Transverse colon (tissue), 4 donors: ENCODE results near the gene NXPE2. TPM values are rescaled to one million over a fixed set of nuclear protein-coding genes. Genes with fewer than 3 reads are reported as not detected.

Experiments
- DNase-seq: peaks from one replicate; pipeline ENCODE4 v3.0.0-alpha.2; 2019
- H3K27ac ChIP-seq, 4 donors: fragments of 200-600 bp; sonication (generic); 2 replicates each; pipeline ENCODE4 v1.5.1; 2016 to 2018; ENCODE audit warnings: inconsistent platforms in 4 of 4
- H3K27me3 ChIP-seq: fragments of 200-600 bp; sonication (generic); 2 replicates; pipeline ENCODE4 v1.5.1; 2017; ENCODE audit warnings: inconsistent platforms
- H3K36me3 ChIP-seq, 4 donors: fragments of 200-600 bp; sonication (generic); 2 replicates each; pipeline ENCODE4 v1.5.1; 2017 to 2019; ENCODE audit warnings: inconsistent platforms in 4 of 4
- H3K4me1 ChIP-seq, 4 donors: fragments of 200-600 bp; sonication (generic); 2 replicates each; pipeline ENCODE4 v1.5.1; 2017 to 2020; ENCODE audit warnings: inconsistent platforms in 4 of 4
- H3K4me3 ChIP-seq, 4 donors: fragments of 200-600 bp; sonication (generic); 1 replicate in 1 of 4; 2 replicates in 3 of 4; pipeline versions ENCODE4 v1.5.1 to v1.6.1; 2017 to 2019; ENCODE audit warnings: inconsistent platforms in 4 of 4
- H3K9me3 ChIP-seq, 2 donors: fragments of 200-600 bp; sonication (generic); 2 replicates each; pipeline ENCODE4 v1.5.1; 2017 to 2019; ENCODE audit warnings: inconsistent platforms in 2 of 2
- CTCF ChIP-seq, 5 experiments: fragments of 200-600 bp in 3 of 5; fragments of 450-650 bp in 2 of 5; sonication (generic) in 3 of 5; IDR thresholded peaks; 1 replicate in 2 of 5; 2 replicates in 3 of 5; pipeline ENCODE4 v1.5.1; 2016 to 2017; ENCODE audit warnings: antibody characterized with exemption in 5 of 5, inconsistent platforms in 3 of 5, mild to moderate bottlenecking in 2 of 5, moderate library complexity in 1 of 5
- EP300 ChIP-seq: sonication (generic); formaldehyde crosslinking; IDR thresholded peaks from one replicate; pipeline ENCODE4 v1.6.1; 2017; ENCODE audit warnings: antibody characterized with exemption, low read depth
- POLR2A ChIP-seq: fragments of 450-650 bp; IDR thresholded peaks from one replicate; pipeline ENCODE4 v1.6.1; 2016; ENCODE audit warnings: antibody characterized with exemption, mild to moderate bottlenecking, moderate library complexity
- POLR2AphosphoS5 ChIP-seq, 3 donors: sonication (generic); formaldehyde crosslinking; IDR thresholded peaks; one replicate each; pipeline ENCODE4 v1.6.1; 2016; ENCODE audit warnings: antibody characterized with exemption in 3 of 3
- whole genome bisulfite sequencing, 2 donors: methylation state at CpG; one replicate each; pipeline ENCODE4 v1.1.5; 2018; ENCODE audit warnings: low coverage in 1 of 2; 5-methylcytosine and 5-hydroxymethylcytosine counted together
- in situ Hi-C, 4 donors: fragments of 200-750 bp; cut with MboI; loops; one replicate each; pipeline versions ENCODE4 v1.15.0 to v1.15.1; 2017; ENCODE audit warnings: low sequenced_read_pairs in 3 of 4, low pct_ligation_motif_present in 1 of 4, low pct_unique_long_range_greater_than_20kb in 1 of 4
- intact Hi-C: fragments of 100-400 bp; cut with DNase I; formaldehyde crosslinking; loops from one replicate; pipeline ENCODE4 v1.15.1; 2023; ENCODE audit warnings: low total_unique reads
- total RNA-seq, 4 donors: library from RNA; depleted of rRNA; stranded (reverse); fragments of >200 nt; gene quantifications; one replicate each; pipeline ENCODE4 v1.1.0, GENCODE V29; 2016

NXPE2 gene
- total RNA-seq, 4 donors from 2014 or later, result 20.2 to 35.9 (median 28.4) TPM

GRCh38 chr11:114653148-114653547 lies 25.2 kb upstream of the NXPE2 start:
- in situ Hi-C loops (loop anchor here in 1 of 4 donors (25.0 kb wide), 1 partner anchor 91 kb away; the partner anchor contains the start of gene NXPE1), intact Hi-C loops (no loop called here)
- no peak overlapping the region for H3K4me3 ChIP-seq
- H3K4me1 ChIP-seq, result peaks cover 0 to 26% (median 14%) of the 10 kb centered on the region in 4 donors
- DNase-seq, result no peak
- H3K27ac ChIP-seq, result peak overlapping the region; percentile 73 to 81 (median 80)
- H3K9me3 ChIP-seq, result no peaks in the 10 kb centered on the region
- no peaks in the 10 kb centered on the region for H3K27me3 ChIP-seq
- TF ChIP-seq CTCF (IDR thresholded peaks at IDR 0.05), result no peak
- no peak for TF ChIP-seq EP300
- peak in 2 of 3 donors; percentile 14 to 31 for TF ChIP-seq POLR2AphosphoS5 (IDR thresholded peaks at IDR 0.05)
- H3K36me3 ChIP-seq, result no peaks in the 10 kb centered on the region
- WGBS, 2 donors, result 7 to 25% methylated on average over 2 of the region's 2 CpGs

GRCh38 chr11:114664641-114665040 lies 13.7 kb upstream of the NXPE2 start:
- Histone ChIP-seq H3K27me3 (no peaks in the 10 kb centered on the region), H3K36me3 (no peaks in the 10 kb centered on the region), H3K4me1 (peaks cover 0 to 40% (median 18%) of the 10 kb centered on the region in 4 donors), H3K4me3 (no peak overlapping the region), H3K27ac (peak overlapping the region in 1 of 4 donors; percentile 18), H3K9me3 (no peaks in the 10 kb centered on the region)
- no peak for DNase-seq
- in situ Hi-C loops, result loop anchor here in 1 of 4 donors (25.0 kb wide), 1 partner anchor 102 kb away; the partner anchor contains the start of gene NXPE1
- intact Hi-C loops, result no loop called here
- TF ChIP-seq POLR2AphosphoS5 (IDR thresholded peaks at IDR 0.05) (no peak), POLR2A (no peak), EP300 (no peak), CTCF (IDR thresholded peaks at IDR 0.05) (no peak)
- 17 to 51% methylated on average over 1 to 2 of the region's 2 CpGs for WGBS, 2 donors

GRCh38 chr11:114666760-114667159 lies 11.6 kb upstream of the NXPE2 start:
- Histone ChIP-seq H3K27ac (peak overlapping the region; percentile 67 to 73 (median 71)), H3K9me3 (peaks cover 8 to 14% of the 10 kb centered on the region in 2 donors), H3K4me1 (peaks cover 0 to 47% (median 18%) of the 10 kb centered on the region in 4 donors), H3K4me3 (no peak overlapping the region), H3K27me3 (no peaks in the 10 kb centered on the region), H3K36me3 (peaks cover 0 to 6% (median 0%) of the 10 kb centered on the region in 4 donors)
- intact Hi-C loops, result no loop called here
- WGBS, 2 donors, result 29 to 40% methylated on average over 2 of the region's 2 CpGs
- no peak for DNase-seq
- in situ Hi-C loops, result loop anchor here in 1 of 4 donors (25.0 kb wide), 1 partner anchor 104 kb away; the partner anchor contains the start of gene NXPE1
- TF ChIP-seq POLR2AphosphoS5 (IDR thresholded peaks at IDR 0.05) (no peak), POLR2A (no peak), EP300 (no peak), CTCF (IDR thresholded peaks at IDR 0.05) (no peak)

- no peak for DNase-seq
- no peaks in the 10 kb centered on the region for H3K27me3 ChIP-seq
- TF ChIP-seq EP300 (no peak), POLR2A (no peak), CTCF (IDR thresholded peaks at IDR 0.05) (no peak), POLR2AphosphoS5 (IDR thresholded peaks at IDR 0.05) (peak in 1 of 3 donors; percentile 57)
- H3K9me3 ChIP-seq, result peaks cover 12 to 15% of the 10 kb centered on the region in 2 donors
- peak overlapping the region; percentile 67 to 73 (median 71) for H3K27ac ChIP-seq
- no peak overlapping the region for H3K4me3 ChIP-seq
- H3K4me1 ChIP-seq, result peaks cover 0 to 47% (median 18%) of the 10 kb centered on the region in 4 donors
- intact Hi-C loops, result no loop called here
- H3K36me3 ChIP-seq, result peaks cover 0 to 6% (median 0%) of the 10 kb centered on the region in 4 donors
- in situ Hi-C loops, result loop anchor here in 1 of 4 donors (25.0 kb wide), 1 partner anchor 106 kb away; the partner anchor contains the start of gene NXPE1
Observed at GRCh38 chr11:114668109-114668508, 10.2 kb upstream of the NXPE2 start.
